ENCODE data around the gene TCF12. TPM values are rescaled to one million over a fixed set of nuclear protein-coding genes. Genes with fewer than 3 reads are reported as not detected.

The TCF12 gene
- total RNA-seq, 1 donor from 2014 or later, result 149 TPM

DNA sequence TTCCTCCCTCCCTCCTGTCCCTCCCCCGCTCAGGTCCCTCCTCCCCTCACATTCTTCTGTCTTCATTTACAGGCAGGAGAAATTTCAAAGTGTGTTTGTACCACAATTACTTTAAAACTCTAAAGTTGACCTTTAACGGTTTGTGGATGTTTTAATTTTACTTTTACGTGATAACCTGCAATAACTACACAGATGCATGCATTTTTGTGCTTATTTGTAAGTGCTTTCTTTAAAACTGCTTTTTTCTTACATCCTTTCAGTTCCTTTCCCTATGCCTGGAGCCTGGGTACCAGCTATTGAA, 406.1 kb downstream of the TCF12 start:
- peaks cover 2% of the 10 kb centered on the region for H3K27me3 Mint-ChIP-seq (ENCODE audit: insufficient read depth, low read depth)
- Histone ChIP-seq H3K4me1 (peaks cover 18% of the 10 kb centered on the region), H3K79me2 (ENCODE audit: low read depth) (no peaks in the 10 kb centered on the region), H3K36me3 (no peaks in the 10 kb centered on the region), H3K27me3 (no peaks in the 10 kb centered on the region), H2AFZ (replicated peaks) (peak overlapping the region; percentile 54), H3F3A (ENCODE audit: low read depth) (peaks cover 5% of the 10 kb centered on the region), H3K9ac (no peak overlapping the region), H3K9me3 (ENCODE audit: low read depth) (no peaks in the 10 kb centered on the region), H4K20me1 (ENCODE audit: low read depth) (no peaks in the 10 kb centered on the region), H3K4me2 (no peak overlapping the region), H3K27ac (no peak overlapping the region), H3K4me3 (no peak overlapping the region)
- no peak overlapping the region for H3K27ac Mint-ChIP-seq
- H3K4me1 Mint-ChIP-seq, result peaks cover 40% of the 10 kb centered on the region
- H3K9me3 Mint-ChIP-seq, result peaks cover 2% of the 10 kb centered on the region
- H3K36me3 Mint-ChIP-seq, result no peaks in the 10 kb centered on the region
- TF ChIP-seq, protein P1, sequence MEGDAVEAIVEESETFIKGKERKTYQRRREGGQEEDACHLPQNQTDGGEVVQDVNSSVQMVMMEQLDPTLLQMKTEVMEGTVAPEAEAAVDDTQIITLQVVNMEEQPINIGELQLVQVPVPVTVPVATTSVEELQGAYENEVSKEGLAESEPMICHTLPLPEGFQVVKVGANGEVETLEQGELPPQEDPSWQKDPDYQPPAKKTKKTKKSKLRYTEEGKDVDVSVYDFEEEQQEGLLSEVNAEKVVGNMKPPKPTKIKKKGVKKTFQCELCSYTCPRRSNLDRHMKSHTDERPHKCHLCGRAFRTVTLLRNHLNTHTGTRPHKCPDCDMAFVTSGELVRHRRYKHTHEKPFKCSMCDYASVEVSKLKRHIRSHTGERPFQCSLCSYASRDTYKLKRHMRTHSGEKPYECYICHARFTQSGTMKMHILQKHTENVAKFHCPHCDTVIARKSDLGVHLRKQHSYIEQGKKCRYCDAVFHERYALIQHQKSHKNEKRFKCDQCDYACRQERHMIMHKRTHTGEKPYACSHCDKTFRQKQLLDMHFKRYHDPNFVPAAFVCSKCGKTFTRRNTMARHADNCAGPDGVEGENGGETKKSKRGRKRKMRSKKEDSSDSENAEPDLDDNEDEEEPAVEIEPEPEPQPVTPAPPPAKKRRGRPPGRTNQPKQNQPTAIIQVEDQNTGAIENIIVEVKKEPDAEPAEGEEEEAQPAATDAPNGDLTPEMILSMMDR (IDR thresholded peaks at IDR 0.05), result no peak
- TF ChIP-seq EZH2phosphoT487 (IDR thresholded peaks at IDR 0.05), result no peak
- TF ChIP-seq EZH2 (IDR thresholded peaks at IDR 0.05), result no peak
- DNase-seq (ENCODE audit: low spot score), result no peak
- H3K4me3 Mint-ChIP-seq, result no peak overlapping the region

DNA sequence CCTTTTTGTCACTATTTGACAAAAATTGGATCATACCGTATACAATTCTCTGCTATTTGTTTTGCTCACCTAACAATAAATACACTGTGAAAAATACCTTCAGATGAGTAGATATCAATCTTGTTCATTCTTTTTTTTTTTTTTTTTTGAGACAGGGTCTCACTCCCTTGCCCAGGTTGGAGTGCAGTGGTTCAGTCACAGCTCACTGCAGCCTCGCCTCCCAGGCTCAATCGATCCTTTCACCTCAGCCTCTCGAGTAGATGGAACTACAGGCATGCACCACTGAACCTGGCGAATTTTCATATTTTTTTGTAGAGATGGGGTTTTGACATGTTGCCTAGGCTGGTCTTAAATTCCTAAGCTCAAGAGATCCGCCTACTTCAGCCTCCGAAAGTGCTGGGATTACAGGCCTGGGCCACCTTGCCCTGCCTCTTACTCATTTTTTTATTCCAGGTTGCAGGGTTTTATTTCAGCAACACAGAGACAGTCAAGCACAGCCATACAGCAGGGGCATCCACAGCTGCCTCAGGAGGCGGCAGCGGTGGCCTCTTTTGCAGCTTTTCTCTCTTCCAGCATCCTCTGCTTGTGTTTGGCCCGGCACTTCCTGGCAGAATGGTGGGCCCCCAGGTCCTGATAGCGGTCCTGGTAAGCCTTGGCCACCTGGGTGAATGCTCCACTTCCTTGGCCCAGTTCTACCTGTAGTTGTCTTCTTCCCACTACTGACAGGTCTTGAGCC, 406.7 kb downstream of the TCF12 start:
- DNase-seq (ENCODE audit: low spot score), result no peak
- H4K20me1 ChIP-seq (ENCODE audit: low read depth), result no peaks in the 10 kb centered on the region
- H3K36me3 Mint-ChIP-seq, result no peaks in the 10 kb centered on the region
- no peak overlapping the region for H3K27ac ChIP-seq
- no peak overlapping the region for H3K9ac ChIP-seq
- H3K4me1 Mint-ChIP-seq, result peaks cover 39% of the 10 kb centered on the region
- TF ChIP-seq, protein P1 (IDR thresholded peaks at IDR 0.05), result no peak
- TF ChIP-seq EZH2phosphoT487 (IDR thresholded peaks at IDR 0.05) (no peak), EZH2 (IDR thresholded peaks at IDR 0.05) (no peak)
- H3K36me3 ChIP-seq, result no peaks in the 10 kb centered on the region
- peaks cover 18% of the 10 kb centered on the region for H3K4me1 ChIP-seq
- H3K27me3 ChIP-seq, result no peaks in the 10 kb centered on the region
- H2AFZ ChIP-seq (replicated peaks), result no peak overlapping the region
- H3K4me2 ChIP-seq, result no peak overlapping the region
- H3K79me2 ChIP-seq (ENCODE audit: low read depth), result no peaks in the 10 kb centered on the region
- no peak overlapping the region for H3K4me3 Mint-ChIP-seq
- H3F3A ChIP-seq (ENCODE audit: low read depth), result peaks cover 5% of the 10 kb centered on the region
- H3K9me3 Mint-ChIP-seq, result peaks cover 2% of the 10 kb centered on the region
- no peaks in the 10 kb centered on the region for H3K9me3 ChIP-seq (ENCODE audit: low read depth)
- H3K4me3 ChIP-seq, result no peak overlapping the region
- H3K27me3 Mint-ChIP-seq (ENCODE audit: insufficient read depth, low read depth), result peaks cover 2% of the 10 kb centered on the region
- peak overlapping the region; percentile 9 for H3K27ac Mint-ChIP-seq

DNA sequence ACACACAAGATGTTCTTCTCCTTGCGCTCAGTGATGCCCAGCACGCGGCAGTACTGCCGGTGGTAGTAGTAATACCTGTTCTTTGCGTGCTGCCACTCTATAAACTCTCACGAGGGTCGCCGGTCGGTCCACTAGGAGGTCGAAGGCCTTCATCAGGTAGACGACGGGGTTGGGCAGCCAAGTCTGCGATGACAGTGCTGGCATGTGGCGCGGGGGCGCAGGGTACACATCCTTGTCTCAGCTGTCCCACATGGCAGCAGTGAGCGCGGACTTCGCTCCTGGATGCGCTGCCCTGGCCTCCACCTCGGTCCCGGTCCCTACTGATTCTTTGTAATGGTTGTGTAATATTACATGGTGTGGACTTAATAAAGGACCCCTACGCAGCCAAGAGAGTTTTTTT, 407.8 kb downstream of the TCF12 start:
- Histone ChIP-seq H3K27ac (no peak overlapping the region), H2AFZ (replicated peaks) (no peak overlapping the region), H3K79me2 (ENCODE audit: low read depth) (no peaks in the 10 kb centered on the region), H3K9me3 (ENCODE audit: low read depth) (no peaks in the 10 kb centered on the region), H3K4me3 (no peak overlapping the region), H4K20me1 (ENCODE audit: low read depth) (no peaks in the 10 kb centered on the region), H3K4me2 (no peak overlapping the region), H3K27me3 (no peaks in the 10 kb centered on the region), H3F3A (ENCODE audit: low read depth) (peaks cover 5% of the 10 kb centered on the region), H3K36me3 (no peaks in the 10 kb centered on the region), H3K9ac (no peak overlapping the region), H3K4me1 (peaks cover 18% of the 10 kb centered on the region)
- TF ChIP-seq EZH2phosphoT487 (IDR thresholded peaks at IDR 0.05) (no peak), EZH2 (IDR thresholded peaks at IDR 0.05) (no peak)
- TF ChIP-seq, protein P1 (IDR thresholded peaks at IDR 0.05), result no peak
- no peak for DNase-seq (ENCODE audit: low spot score)
- H3K36me3 Mint-ChIP-seq, result no peaks in the 10 kb centered on the region
- peak overlapping the region; percentile 9 for H3K27ac Mint-ChIP-seq
- H3K4me1 Mint-ChIP-seq, result peaks cover 30% of the 10 kb centered on the region
- no peak overlapping the region for H3K4me3 Mint-ChIP-seq
- H3K9me3 Mint-ChIP-seq, result peaks cover 2% of the 10 kb centered on the region
- H3K27me3 Mint-ChIP-seq (ENCODE audit: insufficient read depth, low read depth), result peaks cover 3% of the 10 kb centered on the region
